HAP-1 (cell line): Measurements from ENCODE around the gene TOLLIP.

Experiments
- DNase-seq, 2 experiments: peaks; one replicate each; pipeline ENCODE4 v3.0.0-alpha.2; 2016 to 2020; ENCODE audit warnings: low spot score in 2 of 2
- H3K27me3 ChIP-seq: fragments of 250-450 bp; sonication (Bioruptor Pico); 2 replicates; pipeline ENCODE4 v1.5.1; 2020; ENCODE audit warnings: low read depth, mild to moderate bottlenecking, moderate library complexity
- H3K36me3 ChIP-seq: fragments of 250-450 bp; sonication (Bioruptor Pico); replicated peaks from 2 replicates; pipeline ENCODE4 v1.5.1; 2020; ENCODE audit warnings: mild to moderate bottlenecking
- H3K4me1 ChIP-seq: fragments of 250-450 bp; sonication (Bioruptor Pico); 2 replicates; pipeline ENCODE4 v1.5.1; 2020; ENCODE audit warnings: mild to moderate bottlenecking
- H3K4me3 ChIP-seq: fragments of 250-450 bp; sonication (Bioruptor Pico); 2 replicates; pipeline ENCODE4 v1.5.1; 2020; ENCODE audit warnings: mild to moderate bottlenecking, moderate library complexity
- H3K9me3 ChIP-seq: fragments of 250-450 bp; sonication (Bioruptor Pico); 2 replicates; pipeline ENCODE4 v1.5.1; 2020; ENCODE audit warnings: mild to moderate bottlenecking, moderate library complexity
- in situ Hi-C: fragments of 300-500 bp; cut with MboI; formaldehyde crosslinking; loops from 3 replicates; pipeline ENCODE4 v1.14.3; 2020; ENCODE audit warnings: low sequenced_read_pairs, inconsistent platforms, mixed read lengths

TOLLIP gene

DNA sequence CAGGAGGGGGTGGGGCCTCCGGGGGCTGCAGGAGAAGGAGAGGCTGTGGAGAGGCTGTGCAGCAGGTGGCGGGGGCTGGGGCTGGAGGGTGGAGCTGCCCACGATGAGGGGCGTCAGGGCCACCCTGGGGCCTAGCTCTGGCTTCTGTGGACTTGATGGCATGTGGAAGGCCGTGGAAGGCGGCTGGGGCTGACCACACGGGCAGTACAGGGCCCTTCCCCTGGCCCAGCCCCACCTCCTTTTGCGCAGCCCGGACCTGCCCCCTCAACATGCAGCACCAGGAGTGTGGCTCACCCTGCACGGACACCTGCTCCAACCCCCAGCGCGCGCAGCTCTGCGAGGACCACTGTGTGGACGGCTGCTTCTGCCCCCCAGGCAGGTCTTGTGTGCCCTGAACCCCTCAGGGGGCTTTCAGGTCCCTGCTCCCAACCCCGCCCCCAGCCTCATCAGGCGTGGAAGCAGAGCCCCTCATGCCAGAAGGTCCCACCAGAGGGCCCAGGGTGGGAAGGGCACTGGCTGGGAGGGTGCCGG is 80.4 kb downstream of the TOLLIP start:
- no peaks in the 10 kb centered on the region for H3K9me3 ChIP-seq
- H3K4me3 ChIP-seq, result no peak overlapping the region
- in situ Hi-C loops, result no loop called here
- no peak for DNase-seq
- peaks cover 10% of the 10 kb centered on the region; the same call in 1 of the 2 replicates for H3K27me3 ChIP-seq
- no peaks in the 10 kb centered on the region for H3K36me3 ChIP-seq
- H3K4me1 ChIP-seq, result no peaks in the 10 kb centered on the region

DNA sequence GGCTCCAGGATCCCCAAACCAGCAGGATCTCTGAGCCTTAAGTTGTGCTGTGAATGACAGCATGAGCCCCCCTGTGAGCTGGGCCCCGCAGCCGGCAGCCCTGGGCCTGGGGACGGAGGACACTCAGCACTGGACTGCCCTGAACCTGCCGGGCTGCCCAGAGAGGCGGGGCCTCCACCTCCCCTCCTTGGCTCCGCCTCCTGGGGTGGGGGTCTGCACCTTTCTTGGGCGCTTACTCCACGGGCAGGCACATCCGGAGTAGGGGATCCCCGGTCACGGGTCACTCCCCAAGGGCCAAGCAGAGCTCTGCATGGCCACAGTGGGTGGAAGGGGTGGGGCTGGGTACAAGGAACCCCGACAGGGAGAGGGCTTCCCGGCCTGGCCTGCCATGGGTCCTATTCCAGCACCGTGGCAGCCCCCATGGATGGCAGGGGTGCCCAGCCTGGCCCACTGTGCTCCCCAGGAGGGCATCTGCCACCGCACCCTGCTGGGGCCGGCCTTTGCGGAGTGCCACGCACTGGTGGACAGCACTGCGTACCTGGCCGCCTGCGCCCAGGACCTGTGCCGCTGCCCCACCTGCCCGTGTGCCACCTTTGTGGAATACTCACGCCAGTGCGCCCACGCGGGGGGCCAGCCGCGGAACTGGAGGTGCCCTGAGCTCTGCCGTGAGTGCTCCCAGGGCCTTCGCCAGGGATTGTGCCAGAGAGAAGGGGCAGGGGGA is 81.2 kb downstream of the TOLLIP start:
- no peaks in the 10 kb centered on the region for H3K9me3 ChIP-seq
- no peak for DNase-seq
- H3K4me1 ChIP-seq, result no peaks in the 10 kb centered on the region
- H3K27me3 ChIP-seq, result peaks cover 10% of the 10 kb centered on the region; the same call in 1 of the 2 replicates
- no peaks in the 10 kb centered on the region for H3K36me3 ChIP-seq
- in situ Hi-C loops, result no loop called here
- no peak overlapping the region for H3K4me3 ChIP-seq

DNA sequence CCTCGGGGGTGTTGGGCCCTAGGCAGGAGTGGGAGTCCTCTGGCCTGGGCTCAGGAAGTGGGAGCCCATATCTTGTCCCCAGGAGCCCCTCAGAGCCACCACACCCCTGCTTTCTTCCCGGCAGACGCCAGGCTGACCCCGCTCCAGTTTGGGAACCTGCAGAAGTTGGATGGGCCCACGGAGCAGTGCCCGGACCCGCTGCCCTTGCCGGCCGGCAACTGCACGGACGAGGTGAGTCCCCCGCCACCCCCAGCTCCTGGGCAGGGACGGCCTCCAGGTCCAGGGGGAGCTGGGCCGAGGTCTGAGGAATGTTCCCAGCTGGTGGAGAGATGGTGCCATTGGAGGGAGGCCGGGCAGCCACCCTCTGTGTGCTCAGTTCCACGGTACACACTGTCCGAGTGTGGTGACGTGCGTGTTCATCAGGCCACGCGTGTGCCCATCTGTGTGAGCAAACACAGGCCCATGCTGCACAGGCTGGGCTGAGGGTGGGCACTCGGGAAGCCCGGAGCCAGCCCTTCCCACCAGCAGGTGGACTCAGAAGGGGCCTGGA is 81.8 kb downstream of the TOLLIP start:
- H3K36me3 ChIP-seq, result no peaks in the 10 kb centered on the region
- H3K4me1 ChIP-seq, result no peaks in the 10 kb centered on the region
- in situ Hi-C loops, result no loop called here
- H3K27me3 ChIP-seq, result peaks cover 10% of the 10 kb centered on the region; the same call in 1 of the 2 replicates
- DNase-seq, result no peak
- H3K4me3 ChIP-seq, result no peak overlapping the region
- no peaks in the 10 kb centered on the region for H3K9me3 ChIP-seq

DNA sequence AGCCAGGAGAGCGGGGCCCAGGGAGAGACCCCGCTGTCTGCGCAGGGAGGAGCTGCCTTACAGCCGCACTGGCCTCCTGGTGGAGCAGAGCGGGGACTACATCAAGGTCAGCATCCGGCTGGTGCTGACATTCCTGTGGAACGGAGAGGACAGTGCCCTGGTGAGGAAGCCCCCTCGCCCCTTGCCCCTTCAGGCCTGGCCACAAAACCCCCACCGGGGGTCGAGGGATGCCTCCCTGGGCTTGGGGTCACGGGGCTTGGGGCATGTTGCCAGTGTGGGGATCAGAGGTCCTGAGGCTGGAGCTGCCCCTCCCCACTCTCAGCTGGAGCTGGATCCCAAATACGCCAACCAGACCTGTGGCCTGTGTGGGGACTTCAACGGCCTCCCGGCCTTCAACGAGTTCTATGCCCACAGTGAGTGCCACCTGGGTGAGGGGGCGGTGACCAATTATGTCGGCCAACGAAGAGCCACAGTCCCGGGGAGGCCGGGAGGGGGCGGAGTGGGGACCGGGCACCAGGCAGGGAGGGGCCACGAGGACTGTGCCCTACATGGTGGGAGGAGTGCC is 82.4 kb downstream of the TOLLIP start:
- DNase-seq, result peak in 1 of 2 experiments; percentile 13
- no peaks in the 10 kb centered on the region for H3K4me1 ChIP-seq
- in situ Hi-C loops, result no loop called here

DNA sequence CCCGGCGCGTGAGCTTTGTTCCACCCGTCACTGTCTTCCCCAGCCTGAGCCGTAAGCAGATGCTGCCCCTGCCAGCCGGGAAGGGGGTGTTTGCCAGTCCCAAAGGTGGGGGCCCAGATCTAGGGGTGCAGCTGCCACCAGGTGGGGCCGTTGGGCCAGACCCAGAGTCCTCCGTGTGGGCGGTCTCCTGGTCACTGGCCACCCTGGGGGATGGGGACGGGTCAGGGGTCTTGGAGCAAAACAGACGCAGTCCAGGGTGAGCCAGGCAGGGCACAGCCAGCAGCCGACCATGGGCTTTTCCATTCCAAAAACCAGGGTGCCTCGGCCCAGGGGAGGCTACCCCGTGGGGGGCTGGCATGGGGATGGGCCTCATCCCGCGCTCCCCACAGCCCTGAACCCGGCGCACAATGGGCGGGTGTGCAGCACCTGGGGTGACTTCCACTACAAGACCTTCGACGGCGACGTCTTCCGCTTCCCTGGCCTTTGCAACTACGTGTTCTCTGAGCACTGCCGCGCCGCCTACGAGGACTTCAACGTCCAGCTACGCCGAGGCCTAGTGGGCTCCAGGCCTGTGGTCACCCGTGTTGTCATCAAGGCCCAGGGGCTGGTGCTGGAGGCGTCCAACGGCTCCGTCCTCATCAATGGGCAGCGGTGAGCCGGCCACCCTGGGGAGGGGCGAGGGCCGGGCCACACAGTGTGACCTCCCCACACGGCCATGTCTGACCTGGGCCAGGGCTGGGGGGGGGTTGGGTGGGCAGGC is 83.0 kb downstream of the TOLLIP start:
- no peaks in the 10 kb centered on the region for H3K36me3 ChIP-seq
- H3K27me3 ChIP-seq, result peaks cover 19% of the 10 kb centered on the region; the same call in 1 of the 2 replicates
- DNase-seq, result peak in 1 of 2 experiments; percentile 8
- H3K4me1 ChIP-seq, result no peaks in the 10 kb centered on the region
- H3K9me3 ChIP-seq, result no peaks in the 10 kb centered on the region
- in situ Hi-C loops, result no loop called here
- no peak overlapping the region for H3K4me3 ChIP-seq

More for the DNA sequence above, 82.4 kb downstream of the TOLLIP start:
- Histone ChIP-seq H3K27me3 (peaks cover 16% of the 10 kb centered on the region; the same call in 1 of the 2 replicates), H3K4me3 (no peak overlapping the region), H3K9me3 (no peaks in the 10 kb centered on the region), H3K36me3 (no peaks in the 10 kb centered on the region)

DNA sequence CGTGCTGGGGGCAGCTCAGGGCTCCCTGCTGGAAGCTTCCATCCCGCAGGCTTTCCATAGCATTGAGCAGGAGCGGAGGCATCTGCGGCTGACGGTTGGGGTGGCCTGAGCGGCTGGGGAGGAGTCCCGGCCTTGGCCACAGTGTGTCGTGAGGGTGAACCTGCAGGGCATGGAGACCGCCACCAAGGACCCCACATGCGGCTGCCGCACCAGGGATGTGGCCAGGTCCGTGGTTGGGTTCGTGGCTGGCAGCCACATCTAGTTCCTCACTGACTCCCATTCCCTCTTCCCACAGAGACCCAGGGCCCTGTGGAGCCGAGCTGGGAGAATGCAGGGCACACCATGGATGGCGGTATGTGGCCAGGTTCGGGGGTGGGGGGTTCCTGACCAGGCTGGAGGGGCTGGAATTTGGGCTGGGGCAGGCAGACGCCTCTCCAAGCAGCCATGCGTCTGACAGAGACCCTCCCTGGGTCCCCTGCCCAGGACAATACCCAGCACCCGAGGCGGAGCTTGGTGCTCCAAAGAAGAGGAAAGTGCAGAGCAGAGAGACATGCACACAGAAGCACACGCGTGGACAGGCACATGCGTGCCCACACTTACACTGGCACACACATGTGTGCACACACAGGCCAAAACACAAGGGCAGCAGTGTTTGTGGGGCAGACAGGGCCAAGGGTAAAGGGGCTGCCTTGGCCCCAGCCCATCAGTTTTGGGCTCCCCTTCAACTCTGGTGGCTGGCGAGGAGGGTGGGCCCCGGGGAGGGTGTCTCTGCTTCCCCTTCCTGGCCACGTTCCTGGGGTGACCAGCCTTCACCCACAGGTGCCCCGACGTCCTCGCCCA is 83.8 kb downstream of the TOLLIP start:
- no peaks in the 10 kb centered on the region for H3K4me1 ChIP-seq

DNA sequence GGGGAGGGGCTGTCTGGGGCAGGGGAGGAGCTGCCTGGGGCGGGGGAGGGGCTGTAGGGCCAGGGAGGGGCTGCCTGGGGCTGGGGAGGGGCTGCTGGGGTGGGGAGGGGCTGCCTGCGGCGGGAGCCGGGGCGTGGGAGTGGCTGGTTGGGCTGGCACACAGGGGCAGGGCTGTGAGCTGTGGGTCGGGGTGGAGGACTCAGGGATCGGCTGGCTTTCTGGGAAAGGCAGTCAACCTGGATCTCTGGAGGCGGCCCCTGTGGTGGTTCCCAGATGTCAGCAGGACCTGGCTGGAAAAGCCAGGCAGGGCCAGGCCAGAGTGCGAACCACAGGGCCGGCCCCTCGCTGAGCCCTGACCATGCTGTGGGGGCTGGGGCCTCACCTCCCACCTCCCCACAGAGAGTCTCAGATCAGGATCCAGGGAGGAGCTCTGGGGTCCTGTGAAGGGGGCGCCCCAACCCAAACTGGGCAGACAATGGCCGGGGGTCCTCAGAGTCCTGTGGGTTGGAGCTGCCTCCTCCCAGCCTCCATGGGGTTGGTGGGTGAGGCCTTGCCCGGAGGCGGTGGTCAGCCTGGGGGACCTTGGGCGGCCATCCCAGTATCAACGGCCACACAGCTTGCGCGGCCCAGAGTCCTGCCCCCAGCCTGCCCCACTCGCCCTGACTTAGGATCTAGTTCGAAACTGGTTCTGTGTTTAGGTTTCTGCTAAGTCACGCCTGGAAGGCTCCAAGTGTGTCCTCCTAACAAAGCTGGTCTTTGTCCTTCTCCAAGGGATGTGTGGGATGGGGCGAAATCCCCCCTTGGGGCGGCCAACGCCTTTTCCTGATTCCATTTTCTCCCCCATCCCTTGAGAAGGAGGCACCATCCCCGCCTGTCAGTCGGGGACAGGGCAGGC is 84.7 kb downstream of the TOLLIP start:
- peaks cover 22% of the 10 kb centered on the region; the same call in 1 of the 2 replicates for H3K27me3 ChIP-seq
- peak in 1 of 2 experiments; percentile 17 for DNase-seq
- H3K4me1 ChIP-seq, result no peaks in the 10 kb centered on the region
- in situ Hi-C loops, result no loop called here
- no peaks in the 10 kb centered on the region for H3K9me3 ChIP-seq
- no peak overlapping the region for H3K4me3 ChIP-seq
- H3K36me3 ChIP-seq, result no peaks in the 10 kb centered on the region

More for the DNA sequence above, 83.8 kb downstream of the TOLLIP start:
- Histone ChIP-seq H3K9me3 (no peaks in the 10 kb centered on the region), H3K36me3 (no peaks in the 10 kb centered on the region), H3K27me3 (peaks cover 22% of the 10 kb centered on the region; the same call in 1 of the 2 replicates), H3K4me3 (no peak overlapping the region)
- in situ Hi-C loops, result no loop called here
- DNase-seq, result peak in 1 of 2 experiments; percentile 5
